PC-3 (cell line): ENCODE results near the gene CACNA1C. TPM values are rescaled to one million over a fixed set of nuclear protein-coding genes. Genes with fewer than 3 reads are reported as not detected.

ENCODE experiments used
- ATAC-seq: fragments of 200-7000 bp; cut with Tn5 transposase; 2 replicates; pipeline ENCODE4 v1.9.1; 2020; ENCODE audit warnings: mild to moderate bottlenecking, moderate library complexity
- BruUV-seq: library from RNA; stranded (reverse); fragments of 400-500 nt; replicated peaks from 2 replicates; lab custom pipeline; 2021; lab: Mats Ljungman, UMichigan
- CTCF ChIA-PET: fragments of 300-600 bp; sonication (Branson Sonifier 250); formaldehyde crosslinking; loops from one replicate; lab custom pipeline; 2022; ENCODE audit warnings: antibody characterized with exemption; lab: Charles Lee
- POLR2A ChIA-PET: fragments of 300-600 bp; sonication (Branson Sonifier 250); formaldehyde crosslinking; loops from one replicate; lab custom pipeline; 2022; ENCODE audit warnings: antibody characterized with exemption; ENCODE audit not compliant: unreplicated experiment; lab: Charles Lee
- DNase-seq: peaks from one replicate; pipeline ENCODE4 v3.0.0-alpha.2; 2015
- H2AFZ ChIP-seq: fragments of 300-600 bp; sonication (generic); 2 replicates; pipeline ENCODE4 v1.6.0; 2016; ENCODE audit warnings: antibody characterized with exemption, low read length
- H3F3A ChIP-seq: fragments of 300-600 bp; sonication (generic); one replicate; pipeline ENCODE4 v1.6.0; 2017; ENCODE audit warnings: antibody characterized with exemption, low read length, control low read depth, mild to moderate bottlenecking; ENCODE audit not compliant: unreplicated experiment
- H3K27ac ChIP-seq: fragments of 300-600 bp; sonication (generic); 2 replicates; pipeline ENCODE4 v1.5.1; 2016; ENCODE audit warnings: mild to moderate bottlenecking, low read length
- H3K27me3 ChIP-seq: fragments of 300-600 bp; sonication (generic); 2 replicates; pipeline ENCODE4 v1.6.1; 2016; ENCODE audit warnings: low read length, mixed read lengths
- H3K36me3 ChIP-seq: fragments of 300-600 bp; sonication (generic); 2 replicates; pipeline ENCODE4 v1.6.1; 2016; ENCODE audit warnings: low read depth, mixed run types, low read length, mixed read lengths
- H3K4me1 ChIP-seq: fragments of 300-600 bp; sonication (generic); 2 replicates; pipeline ENCODE4 v1.5.1; 2016; ENCODE audit warnings: low read length; ENCODE audit not compliant: insufficient read depth
- H3K4me2 ChIP-seq: fragments of 300-600 bp; sonication (generic); 2 replicates; pipeline ENCODE4 v1.6.0; 2016; ENCODE audit warnings: low read length
- H3K4me3 ChIP-seq: fragments of 300-600 bp; sonication (generic); 2 replicates; pipeline ENCODE4 v1.5.1; 2016; ENCODE audit warnings: mild to moderate bottlenecking, low read length, mixed read lengths
- H3K79me2 ChIP-seq: fragments of 300-600 bp; sonication (generic); 2 replicates; pipeline ENCODE4 v1.6.1; 2017; ENCODE audit warnings: low read length, mixed read lengths
- H3K9ac ChIP-seq: fragments of 300-600 bp; sonication (generic); 2 replicates; pipeline ENCODE4 v1.6.0; 2016; ENCODE audit warnings: mild to moderate bottlenecking, low read length
- H3K9me2 ChIP-seq: fragments of 300-600 bp; sonication (generic); replicated peaks from 2 replicates; pipeline ENCODE4 v1.6.1; 2016; ENCODE audit warnings: mixed run types, low read length, mixed read lengths
- H3K9me3 ChIP-seq: fragments of 300-600 bp; sonication (generic); 2 replicates; pipeline ENCODE4 v1.6.1; 2016; ENCODE audit warnings: low read length, mixed read lengths
- H4K20me1 ChIP-seq: fragments of 300-600 bp; sonication (generic); 2 replicates; pipeline ENCODE4 v1.6.1; 2016; ENCODE audit warnings: low read length, mixed read lengths
- EZH2 ChIP-seq: fragments of 300-600 bp; sonication (generic); IDR thresholded peaks from one replicate; pipeline ENCODE4 v1.6.1; 2017; ENCODE audit warnings: antibody characterized with exemption, mild to moderate bottlenecking, low read length; ENCODE audit not compliant: unreplicated experiment
- EZH2phosphoT487 ChIP-seq: fragments of 300-600 bp; sonication (generic); IDR thresholded peaks from 2 replicates; pipeline ENCODE4 v1.6.1; 2018; ENCODE audit warnings: mild to moderate bottlenecking, antibody characterized with exemption, low read length, borderline replicate concordance
- intact Hi-C: fragments of 100-400 bp; cut with micrococcal nuclease; formaldehyde crosslinking; loops from 2 replicates; pipeline ENCODE4 v1.9.0; 2023
- total RNA-seq: library from RNA; depleted of rRNA; stranded (reverse); fragments of >200 nt; gene quantifications from 2 replicates; pipeline ENCODE4 v1.2.3, GENCODE V29; 2014
- TF ChIP-seq, protein P1 (sequence below): fragments of 300-600 bp; sonication (generic); conservative IDR thresholded peaks from 2 replicates; pipeline ENCODE4 v1.5.1; 2017; ENCODE audit warnings: antibody characterized with exemption, low read depth, mild to moderate bottlenecking, low read length

CACNA1C gene
- total RNA-seq, 1 experiment from 2014 or later: not detected

DNA sequence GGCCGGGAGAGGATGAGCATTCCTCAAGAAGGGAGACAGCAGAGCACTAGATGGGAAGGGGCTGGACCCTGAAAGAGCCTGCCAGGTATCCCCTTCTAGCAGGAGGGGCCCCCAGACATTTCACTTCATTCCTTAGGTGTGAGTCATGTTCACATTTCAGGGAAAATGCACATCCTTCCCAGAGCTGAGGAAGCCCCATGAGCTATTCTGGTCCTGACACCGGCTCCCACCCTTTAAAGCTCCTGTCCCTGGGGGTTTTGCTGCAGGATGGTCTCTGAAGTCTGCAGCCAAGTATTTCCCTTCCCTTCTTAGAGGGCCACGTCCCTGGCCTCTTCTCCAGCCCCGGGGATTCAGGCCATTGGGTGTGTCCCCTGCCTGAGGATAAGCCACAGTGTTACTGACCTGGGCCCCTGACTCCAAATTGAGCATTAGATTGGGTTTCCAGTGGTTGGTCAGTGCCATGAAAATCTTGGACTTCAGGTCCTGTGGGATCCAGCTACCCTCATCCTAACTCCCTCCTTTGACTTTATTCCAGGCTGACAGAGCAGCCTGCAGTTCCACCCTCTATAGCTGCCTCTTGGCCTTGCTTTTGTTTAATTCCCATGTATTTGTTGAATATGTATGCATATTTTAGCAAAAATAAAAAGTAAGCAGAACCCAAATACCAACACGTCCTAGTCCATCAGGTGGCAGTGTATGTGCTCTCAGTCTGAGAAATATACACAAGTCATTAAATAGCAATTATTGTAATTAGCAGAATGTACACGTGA is 267.1 kb downstream of the CACNA1C start:
- Histone ChIP-seq H2AFZ (no peak overlapping the region), H3K4me2 (no peak overlapping the region), H3K9ac (no peak overlapping the region), H3K27ac (no peak overlapping the region), H3K4me3 (no peak overlapping the region), H3K79me2 (no peaks in the 10 kb centered on the region), H4K20me1 (no peaks in the 10 kb centered on the region), H3K4me1 (no peaks in the 10 kb centered on the region), H3K9me3 (no peaks in the 10 kb centered on the region), H3K9me2 (no peaks in the 10 kb centered on the region), H3K27me3 (peaks cover 32% of the 10 kb centered on the region), H3K36me3 (no peaks in the 10 kb centered on the region), H3F3A (no peaks in the 10 kb centered on the region)
- BruUV-seq: no TSS peak
- POLR2A ChIA-PET: no interaction called here
- DNase-seq (no peak), ATAC-seq (no peak)
- TF ChIP-seq, protein P1, sequence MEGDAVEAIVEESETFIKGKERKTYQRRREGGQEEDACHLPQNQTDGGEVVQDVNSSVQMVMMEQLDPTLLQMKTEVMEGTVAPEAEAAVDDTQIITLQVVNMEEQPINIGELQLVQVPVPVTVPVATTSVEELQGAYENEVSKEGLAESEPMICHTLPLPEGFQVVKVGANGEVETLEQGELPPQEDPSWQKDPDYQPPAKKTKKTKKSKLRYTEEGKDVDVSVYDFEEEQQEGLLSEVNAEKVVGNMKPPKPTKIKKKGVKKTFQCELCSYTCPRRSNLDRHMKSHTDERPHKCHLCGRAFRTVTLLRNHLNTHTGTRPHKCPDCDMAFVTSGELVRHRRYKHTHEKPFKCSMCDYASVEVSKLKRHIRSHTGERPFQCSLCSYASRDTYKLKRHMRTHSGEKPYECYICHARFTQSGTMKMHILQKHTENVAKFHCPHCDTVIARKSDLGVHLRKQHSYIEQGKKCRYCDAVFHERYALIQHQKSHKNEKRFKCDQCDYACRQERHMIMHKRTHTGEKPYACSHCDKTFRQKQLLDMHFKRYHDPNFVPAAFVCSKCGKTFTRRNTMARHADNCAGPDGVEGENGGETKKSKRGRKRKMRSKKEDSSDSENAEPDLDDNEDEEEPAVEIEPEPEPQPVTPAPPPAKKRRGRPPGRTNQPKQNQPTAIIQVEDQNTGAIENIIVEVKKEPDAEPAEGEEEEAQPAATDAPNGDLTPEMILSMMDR: no peak
- no peak for TF ChIP-seq EZH2
- TF ChIP-seq EZH2phosphoT487: no peak
- intact Hi-C loops: no loop called here
- CTCF ChIA-PET: no interaction called here

DNA sequence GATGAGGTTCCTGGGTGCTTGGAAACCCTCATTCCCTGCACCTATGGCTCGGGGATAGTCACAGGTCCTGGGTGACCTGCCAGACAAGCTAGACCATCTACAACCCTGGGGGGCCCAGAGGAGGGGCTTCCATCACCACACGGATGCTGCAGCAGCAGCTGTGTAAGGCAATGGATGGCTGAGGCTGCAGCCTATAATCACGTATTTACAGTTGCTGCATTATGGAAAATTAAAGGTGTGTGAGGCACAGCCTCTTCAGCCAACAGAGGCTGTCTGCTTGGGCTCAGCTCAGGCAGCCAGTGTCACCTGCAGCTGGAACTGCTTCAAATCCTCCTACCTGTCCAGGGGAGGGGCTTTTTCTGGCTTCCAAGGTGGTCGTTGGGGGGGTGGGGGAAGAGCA is 268.1 kb downstream of the CACNA1C start:
- Histone ChIP-seq H3F3A (no peaks in the 10 kb centered on the region), H3K9me2 (no peaks in the 10 kb centered on the region), H3K9me3 (no peaks in the 10 kb centered on the region), H3K4me2 (no peak overlapping the region), H3K27ac (no peak overlapping the region), H3K27me3 (peaks cover 27% of the 10 kb centered on the region), H4K20me1 (no peaks in the 10 kb centered on the region), H2AFZ (no peak overlapping the region), H3K4me1 (no peaks in the 10 kb centered on the region), H3K9ac (no peak overlapping the region), H3K4me3 (no peak overlapping the region), H3K36me3 (no peaks in the 10 kb centered on the region), H3K79me2 (no peaks in the 10 kb centered on the region)
- TF ChIP-seq EZH2 (no peak), EZH2phosphoT487 (no peak)
- TF ChIP-seq, protein P1: no peak
- DNase-seq: no peak
- ChIA-PET POLR2A (no interaction called here), CTCF (no interaction called here)
- intact Hi-C loops: no loop called here
- BruUV-seq: no TSS peak
- no peak for ATAC-seq

DNA sequence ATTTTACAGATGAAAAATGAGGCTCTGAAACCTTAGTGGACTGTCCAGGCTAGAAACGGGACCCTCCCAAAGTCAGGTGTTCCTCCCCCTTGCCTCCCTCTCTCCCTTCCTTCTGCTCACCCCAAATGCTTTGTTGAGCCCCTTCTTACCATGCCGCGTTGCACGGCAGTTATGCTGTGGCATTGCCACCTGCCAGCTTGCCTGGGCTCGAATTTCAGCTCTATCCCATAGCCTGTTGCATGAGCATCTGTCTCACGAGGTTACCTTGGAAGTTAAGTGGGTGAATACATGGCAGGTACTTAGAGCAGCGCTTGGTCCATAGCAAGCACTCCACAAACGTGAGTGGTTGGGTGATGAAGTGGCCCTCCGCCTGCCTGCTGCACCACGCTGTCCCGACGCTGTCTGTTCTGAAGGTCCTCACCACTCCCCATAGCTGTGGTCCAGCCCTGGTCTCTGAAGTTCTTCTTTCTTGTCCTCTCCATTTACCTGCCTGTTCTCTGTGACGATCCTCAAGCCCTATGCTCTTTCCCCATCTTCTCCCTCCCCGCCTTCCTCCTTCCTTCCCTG is 269.9 kb downstream of the CACNA1C start:
- Histone ChIP-seq H3F3A (no peaks in the 10 kb centered on the region), H3K4me2 (no peak overlapping the region), H3K27ac (no peak overlapping the region), H3K9me2 (no peaks in the 10 kb centered on the region), H3K4me1 (no peaks in the 10 kb centered on the region), H2AFZ (no peak overlapping the region), H4K20me1 (no peaks in the 10 kb centered on the region), H3K9me3 (no peaks in the 10 kb centered on the region), H3K36me3 (no peaks in the 10 kb centered on the region), H3K27me3 (peaks cover 33% of the 10 kb centered on the region), H3K4me3 (no peak overlapping the region), H3K9ac (no peak overlapping the region), H3K79me2 (no peaks in the 10 kb centered on the region)
- DNase-seq (no peak), ATAC-seq (no peak)
- TF ChIP-seq EZH2: no peak
- no peak for TF ChIP-seq EZH2phosphoT487
- TF ChIP-seq, protein P1: no peak
- no TSS peak for BruUV-seq
- intact Hi-C loops: no loop called here
- CTCF ChIA-PET: no interaction called here
- POLR2A ChIA-PET: no interaction called here
